Ovary (tissue), 9 donors: ENCODE measurements around the gene SIRT3. TPM values are rescaled to one million over a fixed set of nuclear protein-coding genes. Genes with fewer than 3 reads are reported as not detected.
"Not testable (repeated sequence)": the region's sequence is repeated elsewhere in the genome, so short reads cannot be mapped to it uniquely, and the experiment has no call there.

ENCODE experiments used
- DNase-seq, 5 donors: peaks; one replicate each; pipeline ENCODE4 v3.0.0-alpha.2; 2019 to 2020
- H3K27ac ChIP-seq, 2 donors: fragments of 200-600 bp; one replicate each; pipeline versions ENCODE4 v1.5.1 to v1.8.0; 2019 to 2022
- H3K27me3 ChIP-seq: fragments of 200-600 bp; one replicate; pipeline ENCODE4 v1.8.0; 2022
- H3K36me3 ChIP-seq: fragments of 200-600 bp; sonication (generic); one replicate; pipeline ENCODE4 v1.5.1; 2019
- H3K4me1 ChIP-seq: one replicate; pipeline ENCODE4 v1.8.1; 2013; ENCODE audit warnings: mild to moderate bottlenecking, moderate library complexity; ENCODE audit not compliant: insufficient read depth
- H3K4me3 ChIP-seq: fragments of 200-600 bp; sonication (generic); one replicate; pipeline ENCODE4 v1.5.1; 2017
- H3K9me3 ChIP-seq, 2 donors: fragments of 200-600 bp in 1 of 2; sonication (generic) in 1 of 2; one replicate each; pipeline versions ENCODE4 v1.5.1 to v1.8.1; 2013 to 2019; ENCODE audit warnings: mild to moderate bottlenecking in 1 of 2, moderate library complexity in 1 of 2
- EP300 ChIP-seq: sonication (generic); formaldehyde crosslinking; IDR thresholded peaks from one replicate; pipeline ENCODE4 v1.6.1; 2017; ENCODE audit warnings: antibody characterized with exemption
- POLR2A ChIP-seq: fragments of 450-650 bp; IDR thresholded peaks from one replicate; pipeline ENCODE4 v1.6.1; 2017; ENCODE audit warnings: antibody characterized with exemption, mild to moderate bottlenecking, moderate library complexity
- WGBS, 3 donors: extraction: QIAGEN DNeasy Blood & Tissue Kit in 1 of 3; methylation state at CpG; one replicate each; pipeline versions ENCODE4 v1.1.5 to v1.1.7; 2013 to 2017; 5-methylcytosine and 5-hydroxymethylcytosine counted together
- intact Hi-C, 4 donors: fragments of 100-400 bp; cut with DNase I; formaldehyde crosslinking; loops; one replicate each; pipeline versions ENCODE4 v1.11.0 to v1.15.1; 2022 to 2023
- polyA plus RNA-seq, 2 donors: library from polyadenylated mRNA; stranded (reverse); fragments of 200-250 nt in 1 of 2; fragments of 350-450 nt in 1 of 2; fragmentation: Illumina TruSeq in 1 of 2; extraction: RNeasy Lipid Tissue Mini Kit (QIAGEN cat#74804) in 1 of 2; gene quantifications; one replicate each; pipeline ENCODE4 v1.2.3, GENCODE V29; 2013 to 2014
- total RNA-seq, 7 donors: library from RNA; depleted of rRNA in 2 of 7; stranded (reverse); fragments of >200 nt in 2 of 7; fragmentation: NEBNext Ultra II Directional in 3 of 7; extraction: Animal tissue kit (Norgen Biotek cat#: 25700) in 3 of 7; gene quantifications; one replicate each; pipeline versions ENCODE4 v1.1.0 to v1.2.4, GENCODE V29; 2016 to 2023
- TF ChIP-seq, protein P1 (sequence below), 3 donors: fragments of 450-650 bp in 2 of 3; fragments of 200-600 bp in 1 of 3; IDR thresholded peaks; one replicate each; pipeline versions ENCODE4 v1.5.1 to v1.8.0; 2016 to 2022; ENCODE audit warnings: antibody characterized with exemption in 3 of 3, mild to moderate bottlenecking in 1 of 3
- donor health status: DM: no; HTN: no; CAD: no; lungs with moderate emphysema.
- donor health status: DM: no; HTN: no; CAD: no.
- donor health status: Bipolar disorder and iron deficiency.
- donor health status: DM: yes; HTN: yes; CAD: no.
- donor health status: DM: no; HTN: no; CAD: no.
- donor health status: DM: yes; HTN: yes; CAD: no.

The SIRT3 gene
- total and polyA plus RNA-seq, 9 donors = 11.1 to 24.4 (median 21.5) TPM

DNA sequence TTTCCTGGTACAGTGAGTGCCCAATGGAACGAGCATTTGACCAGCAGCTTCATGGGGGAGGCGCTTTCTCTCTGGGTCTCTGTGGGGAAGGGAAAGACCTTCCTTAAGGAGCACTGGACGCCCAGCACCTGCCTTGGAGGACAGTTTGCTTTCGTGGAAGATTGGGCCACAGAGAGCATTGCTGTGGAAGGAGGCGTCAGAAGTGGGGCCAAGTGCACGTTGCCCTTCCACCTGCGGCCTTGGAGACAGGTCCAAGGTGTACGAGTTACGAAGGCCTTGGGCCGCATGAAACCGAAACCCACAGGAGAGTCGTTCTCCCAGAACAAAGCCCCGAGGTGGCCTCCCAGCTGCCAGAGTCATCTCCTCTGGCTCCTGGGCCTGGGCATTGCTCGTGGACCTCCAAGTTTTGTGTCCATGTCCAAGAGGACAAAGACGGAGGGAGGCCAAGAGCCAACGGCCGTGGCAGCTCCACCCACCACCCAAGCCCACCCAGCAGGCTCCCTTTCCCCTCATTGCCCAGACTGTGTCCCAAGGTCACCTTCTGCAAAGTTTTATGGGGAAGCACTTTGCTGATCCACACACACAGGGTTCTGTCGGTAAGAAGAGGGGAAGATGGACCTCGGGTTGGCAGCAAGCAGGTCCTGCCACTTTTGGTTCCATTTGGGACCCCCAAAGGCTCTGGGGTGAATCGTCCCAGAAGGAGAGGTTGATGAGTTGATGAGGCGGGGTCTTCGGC is 36.2 kb upstream of the SIRT3 start:
- H3K36me3 ChIP-seq = no peaks in the 10 kb centered on the region
- H3K4me3 ChIP-seq = no peak overlapping the region
- WGBS, 3 donors = 81 to 86% (median 85%) methylated on average over 22 of the region's 22 CpGs
- no peaks in the 10 kb centered on the region for H3K9me3 ChIP-seq
- intact Hi-C loops = no loop called here
- H3K27me3 ChIP-seq = no peaks in the 10 kb centered on the region
- no peak overlapping the region for H3K27ac ChIP-seq
- no peak for DNase-seq
- no peaks in the 10 kb centered on the region for H3K4me1 ChIP-seq
- TF ChIP-seq, protein P1, sequence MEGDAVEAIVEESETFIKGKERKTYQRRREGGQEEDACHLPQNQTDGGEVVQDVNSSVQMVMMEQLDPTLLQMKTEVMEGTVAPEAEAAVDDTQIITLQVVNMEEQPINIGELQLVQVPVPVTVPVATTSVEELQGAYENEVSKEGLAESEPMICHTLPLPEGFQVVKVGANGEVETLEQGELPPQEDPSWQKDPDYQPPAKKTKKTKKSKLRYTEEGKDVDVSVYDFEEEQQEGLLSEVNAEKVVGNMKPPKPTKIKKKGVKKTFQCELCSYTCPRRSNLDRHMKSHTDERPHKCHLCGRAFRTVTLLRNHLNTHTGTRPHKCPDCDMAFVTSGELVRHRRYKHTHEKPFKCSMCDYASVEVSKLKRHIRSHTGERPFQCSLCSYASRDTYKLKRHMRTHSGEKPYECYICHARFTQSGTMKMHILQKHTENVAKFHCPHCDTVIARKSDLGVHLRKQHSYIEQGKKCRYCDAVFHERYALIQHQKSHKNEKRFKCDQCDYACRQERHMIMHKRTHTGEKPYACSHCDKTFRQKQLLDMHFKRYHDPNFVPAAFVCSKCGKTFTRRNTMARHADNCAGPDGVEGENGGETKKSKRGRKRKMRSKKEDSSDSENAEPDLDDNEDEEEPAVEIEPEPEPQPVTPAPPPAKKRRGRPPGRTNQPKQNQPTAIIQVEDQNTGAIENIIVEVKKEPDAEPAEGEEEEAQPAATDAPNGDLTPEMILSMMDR (IDR thresholded peaks at IDR 0.05) = no peak
- TF ChIP-seq EP300 (no peak), POLR2A (no peak)

DNA sequence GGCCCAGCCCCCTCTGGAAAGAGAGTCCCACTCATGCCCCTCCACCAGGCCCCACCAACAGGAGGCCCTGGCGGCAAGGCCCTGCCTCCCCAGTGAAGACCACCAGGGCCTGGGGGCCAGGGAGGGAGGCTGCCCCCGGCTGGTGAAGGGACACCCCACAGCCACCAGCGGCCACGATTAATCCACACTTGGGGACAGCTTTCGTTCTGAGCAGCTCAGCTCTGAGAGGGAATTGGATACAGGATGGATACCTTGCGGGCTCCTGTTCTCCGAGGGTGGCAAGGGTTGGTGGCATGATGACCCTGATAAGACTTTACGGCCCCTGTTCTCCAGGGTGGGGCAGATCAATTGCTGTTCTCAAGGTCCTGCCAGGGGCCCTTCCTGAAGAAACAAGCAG is 35.2 kb upstream of the SIRT3 start:
- no peak for DNase-seq
- Histone ChIP-seq H3K9me3 (no peaks in the 10 kb centered on the region), H3K27me3 (no peaks in the 10 kb centered on the region), H3K27ac (no peak overlapping the region), H3K4me3 (no peak overlapping the region), H3K36me3 (no peaks in the 10 kb centered on the region), H3K4me1 (no peaks in the 10 kb centered on the region)
- TF ChIP-seq, protein P1 (IDR thresholded peaks at IDR 0.05) = no peak
- TF ChIP-seq EP300 = no peak
- TF ChIP-seq POLR2A = no peak
- WGBS, 3 donors = 70 to 77% (median 73%) methylated on average over 8 of the region's 8 CpGs
- intact Hi-C loops = no loop called here

DNA sequence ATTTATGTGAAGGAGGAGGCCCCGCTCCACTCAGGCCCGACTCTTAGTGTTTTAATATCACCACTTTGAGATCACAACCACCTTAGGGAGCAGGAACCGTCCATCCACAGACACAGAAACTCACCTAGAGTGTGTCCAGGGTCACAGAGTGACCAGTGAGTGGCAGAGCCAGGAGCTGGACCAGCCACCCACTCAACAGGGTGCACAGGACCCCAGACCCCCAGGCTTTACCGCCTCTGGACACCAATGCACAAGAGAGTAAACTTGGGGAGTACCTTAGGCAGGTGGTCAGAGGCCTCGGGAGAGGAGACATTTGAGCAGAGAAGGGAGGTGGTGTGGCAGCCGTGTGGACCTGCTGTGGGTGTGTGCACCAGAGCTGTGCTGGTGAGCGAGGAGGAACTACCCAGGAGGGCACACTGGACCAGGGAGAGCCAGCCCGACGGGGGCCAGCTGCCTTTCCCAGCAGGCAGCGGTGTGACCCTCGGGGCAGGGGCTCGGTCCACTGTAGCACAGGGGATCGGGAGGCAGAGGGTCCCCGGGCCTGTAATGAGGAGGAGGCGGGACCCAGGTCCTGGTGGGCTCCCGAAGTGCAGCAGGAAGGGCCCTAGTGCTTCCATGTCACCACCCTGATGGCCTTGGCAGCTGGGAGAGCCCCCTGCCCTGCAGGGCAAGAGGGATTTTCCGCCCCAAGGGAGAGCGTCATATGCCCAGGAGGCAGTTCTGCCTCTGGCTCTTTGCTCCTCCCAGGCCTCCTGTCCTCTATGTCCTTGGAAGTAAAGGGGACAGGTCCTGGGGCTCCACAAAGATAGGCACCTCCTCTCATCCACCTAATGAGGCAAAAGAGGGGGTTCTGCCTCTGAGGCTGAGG is 34.5 kb upstream of the SIRT3 start:
- Histone ChIP-seq H3K9me3 (no peaks in the 10 kb centered on the region), H3K27me3 (no peaks in the 10 kb centered on the region), H3K27ac (no peak overlapping the region), H3K36me3 (no peaks in the 10 kb centered on the region), H3K4me3 (no peak overlapping the region), H3K4me1 (no peaks in the 10 kb centered on the region)
- no peak for DNase-seq
- intact Hi-C loops = no loop called here
- 74 to 77% (median 75%) methylated on average over 18 of the region's 18 CpGs for WGBS, 3 donors
- TF ChIP-seq POLR2A = no peak
- TF ChIP-seq, protein P1 (IDR thresholded peaks at IDR 0.05) = no peak

DNA sequence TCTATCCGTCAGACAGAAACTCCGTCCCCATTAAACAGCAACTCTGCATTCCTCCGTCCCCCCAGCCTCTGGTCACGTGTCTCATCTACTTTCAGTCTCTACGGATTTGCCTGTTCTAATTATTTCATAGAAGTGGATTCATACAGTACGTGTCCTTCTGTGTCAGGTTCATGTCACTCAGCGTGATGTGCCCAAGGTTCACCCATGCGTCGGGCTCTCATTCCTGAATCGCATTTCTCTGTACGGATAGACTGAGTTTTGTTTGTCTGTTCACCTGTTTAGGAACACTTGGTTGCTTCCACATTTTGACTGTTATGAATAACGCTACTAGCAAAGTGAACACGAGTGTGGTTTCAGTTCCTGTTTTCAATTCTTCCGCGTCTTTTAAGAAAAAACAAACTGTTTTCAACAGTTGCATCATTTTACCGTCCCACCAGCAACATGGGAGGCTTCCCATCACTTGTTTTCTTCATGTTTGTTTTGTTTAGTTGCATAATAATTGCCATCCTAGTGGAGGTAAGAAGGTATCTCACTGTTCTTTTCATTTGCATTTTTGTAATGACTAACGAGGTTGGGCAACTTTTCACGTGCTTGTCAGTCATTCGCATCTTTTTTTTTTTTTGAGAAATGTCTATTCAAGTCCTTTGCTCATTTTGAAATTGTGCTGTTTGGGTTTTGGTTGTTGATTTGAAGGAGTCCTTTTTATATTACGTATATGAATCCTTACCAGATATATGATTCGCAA is 33.2 kb upstream of the SIRT3 start:
- no peaks in the 10 kb centered on the region for H3K27me3 ChIP-seq
- H3K36me3 ChIP-seq = no peaks in the 10 kb centered on the region
- no peak overlapping the region for H3K4me3 ChIP-seq
- intact Hi-C loops = no loop called here
- no peak overlapping the region for H3K27ac ChIP-seq
- H3K9me3 ChIP-seq = no peaks in the 10 kb centered on the region
- DNase-seq = no peak
- no peaks in the 10 kb centered on the region for H3K4me1 ChIP-seq
- TF ChIP-seq, protein P1 (IDR thresholded peaks at IDR 0.05) = no peak
- TF ChIP-seq POLR2A (no peak), EP300 (peak; percentile 17)
- WGBS, 3 donors = 40 to 52% (median 48%) methylated on average over 21 of the region's 21 CpGs

DNA sequence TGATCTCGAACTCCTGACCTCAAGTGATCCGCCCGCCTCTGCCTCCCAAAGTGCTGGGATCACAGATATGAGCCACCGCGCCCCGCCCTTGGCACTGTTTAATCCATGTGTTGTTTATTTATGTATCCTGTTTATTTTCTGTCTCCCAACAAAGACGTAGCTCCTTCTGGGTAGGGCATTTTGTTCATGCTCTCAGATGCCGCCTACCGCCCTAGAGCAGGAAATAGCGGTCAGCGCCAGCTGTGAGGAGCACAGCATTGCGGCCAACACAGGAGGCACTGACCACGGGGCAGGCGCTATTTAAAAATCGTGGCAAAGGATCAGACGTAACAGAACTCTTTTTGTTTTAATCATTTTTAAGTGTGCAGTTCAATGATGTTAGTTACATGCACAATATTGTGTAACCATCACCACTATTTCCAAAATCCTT is 32.6 kb upstream of the SIRT3 start:
- 43 to 56% (median 45%) methylated on average over 16 of the region's 16 CpGs for WGBS, 3 donors
- intact Hi-C loops, H3K9me3 ChIP-seq, H3K36me3 ChIP-seq, H3K4me1 ChIP-seq, H3K27ac ChIP-seq, H3K4me3 ChIP-seq, H3K27me3 ChIP-seq: not testable (repeated sequence)
- peak in 1 of 5 donors; percentile 42 for DNase-seq
